Kidney (tissue), 14 donors: ENCODE measurements around the gene ENPP3. TPM values are rescaled to one million over a fixed set of nuclear protein-coding genes. Genes with fewer than 3 reads are reported as not detected.

Experiments
- DNase-seq, 5 donors: peaks; one replicate each; pipeline ENCODE4 v3.0.0-alpha.2; 2013 to 2020
- FAIRE-seq: peaks from 2 replicates; lab custom pipeline; 2012; peaks lifted over from hg19 to GRCh38; lab: Jason Lieb, UNC
- H3K27ac ChIP-seq, 2 donors: one replicate each; pipeline ENCODE4 v1.7.0; 2013; ENCODE audit warnings: low read depth in 2 of 2, low read length in 2 of 2, inconsistent platforms in 1 of 2
- H3K27me3 ChIP-seq: one replicate; pipeline ENCODE4 v1.7.1; 2013; ENCODE audit warnings: low read length, inconsistent platforms; ENCODE audit not compliant: control insufficient read depth, insufficient read depth
- H3K36me3 ChIP-seq, 3 donors: one replicate each; pipeline versions ENCODE4 v1.7.0 to v1.7.1; 2013; ENCODE audit warnings: low read length in 3 of 3, control low read depth in 1 of 3, inconsistent platforms in 1 of 3; ENCODE audit not compliant: insufficient read depth in 3 of 3, control insufficient read depth in 2 of 3
- H3K4me1 ChIP-seq, 3 donors: one replicate each; pipeline versions ENCODE4 v1.7.0 to v1.7.1; 2013; ENCODE audit warnings: low read length in 3 of 3, inconsistent platforms in 1 of 3, low read depth in 1 of 3; ENCODE audit not compliant: control insufficient read depth in 2 of 3, insufficient read depth in 2 of 3
- H3K4me3 ChIP-seq, 3 donors: one replicate each; pipeline versions ENCODE4 v1.7.0 to v1.8.1; 2013; ENCODE audit warnings: low read length in 3 of 3, control low read depth in 1 of 3, inconsistent platforms in 1 of 3
- H3K9ac ChIP-seq, 3 donors: one replicate each; pipeline versions ENCODE4 v1.7.0 to v1.7.1; 2013; ENCODE audit warnings: low read length in 3 of 3, control low read depth in 1 of 3, inconsistent platforms in 1 of 3
- H3K9me3 ChIP-seq, 3 donors: one replicate each; pipeline versions ENCODE4 v1.7.0 to v1.7.1; 2013; ENCODE audit warnings: low read length in 3 of 3, control low read depth in 1 of 3, inconsistent platforms in 1 of 3; ENCODE audit not compliant: control insufficient read depth in 2 of 3, insufficient read depth in 1 of 3
- intact Hi-C: fragments of 100-400 bp; cut with DNase I; formaldehyde crosslinking; loops from one replicate; pipeline ENCODE4 v1.11.1; 2022
- polyA plus RNA-seq: library from polyadenylated mRNA; stranded (reverse); fragments of 350-450 nt; fragmentation: Illumina TruSeq; extraction: RNeasy Lipid Tissue Mini Kit (QIAGEN cat#74804); gene quantifications from one replicate; pipeline ENCODE4 v1.2.3, GENCODE V29; 2014; ENCODE audit warnings: low read depth, low replicate concordance; ENCODE audit not compliant: insufficient read depth
- total RNA-seq: library from RNA; stranded (reverse); fragmentation: NEBNext Ultra II Directional; extraction: Animal tissue kit (Norgen Biotek cat#: 25700); gene quantifications from one replicate; pipeline ENCODE4 v1.2.1, GENCODE V29; 2021
- TF ChIP-seq, protein P1 (sequence below): IDR thresholded peaks from 3 replicates; pipeline ENCODE4 v1.5.1; 2012; ENCODE audit warnings: mild to moderate bottlenecking, moderate library complexity, borderline replicate concordance; ENCODE audit not compliant: insufficient read depth; ENCODE audit errors: extremely low read depth
- donor health status: control.
- donor health status: control.
- donor health status: control.
- donor health status: control.
- donor health status: control.
- donor health status: DM: yes; HTN: yes; CAD: no.
- donor health status: Normal renal cell carcinoma (clear cell type).

Gene ENPP3
- total and polyA plus RNA-seq, 2 donors from 2014 or later: 2.0 to 2.5 TPM

DNA sequence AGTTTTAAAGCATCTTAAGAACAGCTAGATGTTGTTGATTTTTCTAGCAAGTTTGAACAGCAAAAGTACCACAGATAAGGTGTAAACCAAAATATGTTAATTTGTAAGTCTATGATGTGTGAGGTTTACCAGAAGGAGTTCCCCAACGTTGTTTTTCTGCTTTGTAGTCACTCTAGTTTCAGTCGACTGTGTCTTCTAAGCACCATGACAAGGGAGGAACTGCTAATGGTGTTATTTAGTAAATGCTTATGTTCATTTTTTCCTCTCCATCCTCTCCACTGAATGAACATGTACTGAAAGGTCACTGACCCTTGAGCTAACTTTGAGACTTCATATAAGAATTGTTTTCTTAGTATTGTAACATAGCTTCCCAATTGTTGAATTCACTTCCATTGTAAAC is 3.0 kb downstream of the ENPP3 start:
- Histone ChIP-seq H3K4me3 (no peak overlapping the region), H3K27me3 (no peaks in the 10 kb centered on the region), H3K27ac (no peak overlapping the region), H3K4me1 (no peaks in the 10 kb centered on the region), H3K9ac (no peak overlapping the region), H3K9me3 (no peaks in the 10 kb centered on the region), H3K36me3 (no peaks in the 10 kb centered on the region)
- FAIRE-seq: no peak
- DNase-seq: no peak
- intact Hi-C loops: no loop called here
- TF ChIP-seq, protein P1, sequence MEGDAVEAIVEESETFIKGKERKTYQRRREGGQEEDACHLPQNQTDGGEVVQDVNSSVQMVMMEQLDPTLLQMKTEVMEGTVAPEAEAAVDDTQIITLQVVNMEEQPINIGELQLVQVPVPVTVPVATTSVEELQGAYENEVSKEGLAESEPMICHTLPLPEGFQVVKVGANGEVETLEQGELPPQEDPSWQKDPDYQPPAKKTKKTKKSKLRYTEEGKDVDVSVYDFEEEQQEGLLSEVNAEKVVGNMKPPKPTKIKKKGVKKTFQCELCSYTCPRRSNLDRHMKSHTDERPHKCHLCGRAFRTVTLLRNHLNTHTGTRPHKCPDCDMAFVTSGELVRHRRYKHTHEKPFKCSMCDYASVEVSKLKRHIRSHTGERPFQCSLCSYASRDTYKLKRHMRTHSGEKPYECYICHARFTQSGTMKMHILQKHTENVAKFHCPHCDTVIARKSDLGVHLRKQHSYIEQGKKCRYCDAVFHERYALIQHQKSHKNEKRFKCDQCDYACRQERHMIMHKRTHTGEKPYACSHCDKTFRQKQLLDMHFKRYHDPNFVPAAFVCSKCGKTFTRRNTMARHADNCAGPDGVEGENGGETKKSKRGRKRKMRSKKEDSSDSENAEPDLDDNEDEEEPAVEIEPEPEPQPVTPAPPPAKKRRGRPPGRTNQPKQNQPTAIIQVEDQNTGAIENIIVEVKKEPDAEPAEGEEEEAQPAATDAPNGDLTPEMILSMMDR: no peak

DNA sequence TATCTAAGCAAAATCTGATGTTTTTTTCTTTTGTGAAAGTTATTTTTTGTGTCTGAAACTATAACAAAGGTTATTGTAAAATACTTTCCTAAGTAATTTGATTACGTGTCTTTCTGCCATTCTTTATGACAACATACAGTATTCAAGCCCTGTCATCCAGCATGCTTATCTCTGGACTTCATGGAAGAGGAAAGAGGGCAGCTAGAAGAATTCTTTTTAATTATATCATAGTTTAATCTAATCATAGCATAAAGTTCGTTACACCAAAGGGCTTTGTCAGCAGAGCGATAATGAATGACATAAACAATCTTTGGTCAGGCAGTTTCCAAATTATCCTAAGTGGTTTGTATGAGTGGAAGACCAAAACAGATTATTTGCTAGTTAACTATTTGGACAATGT is 3.5 kb downstream of the ENPP3 start:
- H3K9me3 ChIP-seq: no peaks in the 10 kb centered on the region
- no peak overlapping the region for H3K27ac ChIP-seq
- H3K4me3 ChIP-seq: no peak overlapping the region
- FAIRE-seq (no peak), DNase-seq (no peak)
- H3K9ac ChIP-seq: no peak overlapping the region
- intact Hi-C loops: no loop called here
- TF ChIP-seq, protein P1: no peak
- no peaks in the 10 kb centered on the region for H3K27me3 ChIP-seq
- H3K4me1 ChIP-seq: no peaks in the 10 kb centered on the region
- no peaks in the 10 kb centered on the region for H3K36me3 ChIP-seq

DNA sequence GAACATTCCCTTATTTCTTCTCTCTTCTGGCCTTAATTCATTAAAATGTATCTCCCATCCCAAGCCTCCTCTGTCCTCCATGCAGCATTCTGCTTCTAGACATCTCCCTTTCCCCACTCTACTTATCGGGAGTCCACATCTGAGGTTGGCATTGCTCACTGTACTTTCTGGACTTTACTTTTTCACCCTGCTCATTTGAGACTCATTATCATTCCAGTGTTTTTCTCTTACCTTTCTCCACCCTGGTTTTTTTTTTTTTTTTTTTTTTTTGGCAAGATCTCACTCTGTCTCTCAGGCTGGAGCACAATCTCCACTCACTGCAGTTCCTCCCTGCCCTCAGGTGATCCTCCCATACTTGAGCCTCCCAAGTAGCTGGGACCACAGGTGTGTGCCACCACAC is 4.5 kb downstream of the ENPP3 start:
- TF ChIP-seq, protein P1: no peak
- no peak overlapping the region for H3K27ac ChIP-seq
- no peaks in the 10 kb centered on the region for H3K9me3 ChIP-seq
- no peaks in the 10 kb centered on the region for H3K4me1 ChIP-seq
- H3K36me3 ChIP-seq: no peaks in the 10 kb centered on the region
- DNase-seq: no peak
- H3K9ac ChIP-seq: no peak overlapping the region
- no peak overlapping the region for H3K4me3 ChIP-seq
- no peaks in the 10 kb centered on the region for H3K27me3 ChIP-seq
- intact Hi-C loops: no loop called here
- FAIRE-seq: no peak

DNA sequence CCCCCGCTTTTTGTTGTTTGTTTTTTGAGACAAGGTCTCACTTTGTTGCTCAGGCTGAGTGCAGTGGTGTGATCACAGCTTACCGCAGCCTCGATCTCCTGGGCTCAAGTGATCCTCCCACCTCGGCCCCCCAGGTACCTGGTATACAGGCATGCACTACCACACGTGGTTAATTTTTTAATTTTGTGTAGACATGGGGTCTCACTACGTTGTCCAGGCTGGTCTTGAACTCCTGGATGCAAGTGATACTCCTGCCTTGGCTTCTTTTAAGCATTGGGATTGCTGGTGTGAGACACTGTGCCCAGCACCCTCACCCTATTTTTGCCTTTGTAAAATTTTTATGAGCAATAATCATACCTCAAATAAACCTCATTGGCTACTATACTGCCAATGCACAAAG is 5.5 kb downstream of the ENPP3 start:
- no peak overlapping the region for H3K9ac ChIP-seq
- no peak overlapping the region for H3K27ac ChIP-seq
- no peaks in the 10 kb centered on the region for H3K9me3 ChIP-seq
- no peaks in the 10 kb centered on the region for H3K4me1 ChIP-seq
- no peaks in the 10 kb centered on the region for H3K36me3 ChIP-seq
- no peak overlapping the region for H3K4me3 ChIP-seq
- DNase-seq (no peak), FAIRE-seq (no peak)
- TF ChIP-seq, protein P1: no peak
- intact Hi-C loops: no loop called here
- H3K27me3 ChIP-seq: no peaks in the 10 kb centered on the region
